ENCODE measurements around the gene EPSTI1. TPM values are rescaled to one million over a fixed set of nuclear protein-coding genes. Genes with fewer than 3 reads are reported as not detected.

Gene EPSTI1
- total and polyA plus RNA-seq, 10 of the 15 experiments (the other 5 are each of a cell fraction or from before 2014, with no cell fraction given), result 4.7 to 32.0 (median 24.2) TPM

GRCh38 chr13:42867232-42867631, 124.8 kb downstream of the EPSTI1 start (continued):
- no peak for TF ChIP-seq CUX1 (IDR thresholded peaks at IDR 0.05; ENCODE audit: insufficient replicate concordance, low read depth, low read length)
- no peak for TF ChIP-seq SREBF2 (IDR thresholded peaks at IDR 0.05; ENCODE audit: low read length)
- TF ChIP-seq EP300 (IDR thresholded peaks at IDR 0.05; ENCODE audit: borderline replicate concordance in 1 of 2, control insufficient read depth in 1 of 2, low read depth in 2 of 2, low read length in 2 of 2), result no peak
- TF ChIP-seq RUNX3 (IDR thresholded peaks at IDR 0.05; ENCODE audit: low read length), result no peak

- ChIA-PET SMC1A (ENCODE audit: uncharacterized antibody, unreplicated experiment) (interaction anchor here (1.1 to 1.9 kb wide), 2 partner anchors 10 to 13 kb away, joined by 3 to 5 read pairs; no protein-coding TSS in a partner anchor), POLR2A (no interaction called here), CTCF (no interaction called here), RAD21 (ENCODE audit: unreplicated experiment) (interaction anchor here (1.1 kb wide), 1 partner anchor 10 kb away, joined by 5 read pairs; no protein-coding TSS in a partner anchor)
- Histone ChIP-seq H3K9ac (ENCODE audit: control insufficient read depth, insufficient read depth, low read length) (no peak overlapping the region), H4K20me1 (ENCODE audit: control insufficient read depth, insufficient read depth) (no peaks in the 10 kb centered on the region), H3K9me3 (replicated peaks; ENCODE audit: control insufficient read depth, insufficient read depth, low read length) (no peaks in the 10 kb centered on the region; the same call in 2 of the 3 replicates), H2AFZ (ENCODE audit: control insufficient read depth, low read depth, low read length) (no peak overlapping the region), H3K4me2 (ENCODE audit: control insufficient read depth, insufficient read depth) (no peak overlapping the region), H3K27ac (ENCODE audit: control insufficient read depth, insufficient read depth) (no peak overlapping the region), H3K36me3 (ENCODE audit: control insufficient read depth in 2 of 2, insufficient read depth in 2 of 2, low read length in 1 of 2) (no peaks in the 10 kb centered on the region), H3K79me2 (ENCODE audit: control insufficient read depth, insufficient read depth, low read length) (no peaks in the 10 kb centered on the region), H3K4me3 (no peak overlapping the region), H3K4me1 (ENCODE audit: control insufficient read depth, insufficient read depth, low read length) (no peaks in the 10 kb centered on the region), H3K27me3 (replicated peaks in 1 of 2; ENCODE audit: control insufficient read depth in 2 of 2, insufficient read depth in 2 of 2, low read length in 1 of 2) (no peaks in the 10 kb centered on the region)
- DNase-seq (ENCODE audit: low read depth, low spot score), result no peak
- FAIRE-seq, result no peak
- 92% methylated on average over 2 of the region's 2 CpGs for WGBS (ENCODE audit: insufficient coverage, insufficient replicate concordance, low lambda C conversion rate, missing lambda C conversion rate)
- intact Hi-C loops (cut with micrococcal nuclease; ENCODE audit: unreplicated experiment) (no loop called here), in situ Hi-C loops (cut with MboI) (no loop called here)
- no peak for ATAC-seq
- BruUV-seq (replicated peaks), result no TSS peak
- TF ChIP-seq IRF3 (IDR thresholded peaks at IDR 0.05) (no peak), STAT1 (conservative IDR thresholded peaks at IDR 0.05) (no peak), FOS (IDR thresholded peaks at IDR 0.05; ENCODE audit: borderline replicate concordance, extremely low read depth, insufficient read length) (no peak), CEBPB (IDR thresholded peaks at IDR 0.05; ENCODE audit: borderline replicate concordance in 1 of 2, low read depth in 2 of 2, low read length in 2 of 2) (no peak), MAX (IDR thresholded peaks at IDR 0.05; ENCODE audit: low read depth, low read length) (no peak), RUNX3 (IDR thresholded peaks at IDR 0.05; ENCODE audit: low read length) (no peak), ZNF687 (IDR thresholded peaks at IDR 0.05) (no peak), NR2F1 (conservative IDR thresholded peaks at IDR 0.05) (no peak), SREBF2 (IDR thresholded peaks at IDR 0.05; ENCODE audit: low read length) (no peak), EP300 (IDR thresholded peaks at IDR 0.05; ENCODE audit: borderline replicate concordance in 1 of 2, control insufficient read depth in 1 of 2, low read depth in 2 of 2, low read length in 2 of 2) (no peak)
These were observed 126.3 kb downstream of the EPSTI1 start for GRCh38 chr13:42865768-42866102.

All from GM12878 (cell line).